ENCODE data around the gene RASL12. TPM values are rescaled to one million over a fixed set of nuclear protein-coding genes. Genes with fewer than 3 reads are reported as not detected.

The RASL12 gene
- total and polyA plus RNA-seq, 2 of the 4 experiments (the other 2 are of a cell fraction), result 0.18 to 0.22 TPM

DNA sequence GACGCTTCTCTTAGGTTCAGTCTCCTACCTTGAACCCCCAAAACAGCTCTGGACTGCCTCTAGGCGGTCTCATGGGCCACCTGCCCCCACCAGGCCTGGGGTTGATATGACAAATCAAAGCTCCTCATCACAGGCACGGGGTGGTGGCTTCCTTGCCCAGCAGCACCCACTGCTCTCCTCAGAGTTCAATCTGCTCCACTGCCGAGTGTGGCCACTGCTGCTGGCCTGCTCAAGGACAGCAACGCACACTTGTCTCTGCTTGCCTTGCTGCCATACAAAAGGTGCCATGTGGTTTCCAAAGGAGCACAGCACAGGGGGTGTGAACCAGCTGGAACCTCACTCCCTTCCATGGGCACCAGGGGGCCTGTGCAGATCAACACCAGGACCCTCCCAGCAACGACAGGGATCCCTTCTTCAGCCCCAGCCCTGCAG is 18.9 kb upstream of the RASL12 start:
- H3K4ac ChIP-seq (ENCODE audit: low read depth, low read length), result no peak overlapping the region; the same call in 1 of the 2 replicates
- no peak overlapping the region for H3K18ac ChIP-seq (ENCODE audit: low read depth, low read length)
- ATAC-seq (ENCODE audit: low read depth), result no peak
- peaks cover 35% of the 10 kb centered on the region for H3K27me3 ChIP-seq (ENCODE audit: control insufficient read depth, insufficient read depth, low read length)
- no peaks in the 10 kb centered on the region for H3K9me3 ChIP-seq (ENCODE audit: control insufficient read depth, insufficient read depth, low read length)
- intact Hi-C loops (cut with micrococcal nuclease), result no loop called here
- no peak overlapping the region for H4K5ac ChIP-seq (ENCODE audit: low read depth, low read length)
- H2BK15ac ChIP-seq (ENCODE audit: low read depth, low read length), result no peak overlapping the region
- H2BK120ac ChIP-seq (ENCODE audit: low read depth, low read length), result no peak overlapping the region
- no peaks in the 10 kb centered on the region for H3K9me1 ChIP-seq (ENCODE audit: insufficient read depth, low read length)
- no peak overlapping the region for H4K91ac ChIP-seq (ENCODE audit: insufficient read depth, low read depth, low read length)
- H3K79me1 ChIP-seq (ENCODE audit: low read depth in 1 of 2, low read length in 2 of 2), result no peaks in the 10 kb centered on the region
- 92% methylated on average over 2 of the region's 6 CpGs; no CpG with 5 or more reads in 1 of the 2 experiments for WGBS, 2 experiments (ENCODE audit: extremely low coverage in 2 of 2, insufficient read length in 1 of 2)
- H4K20me1 ChIP-seq (ENCODE audit: insufficient read depth, low read length), result no peaks in the 10 kb centered on the region; the same call in none of the 2 replicates
- H2AK9ac ChIP-seq (replicated peaks; ENCODE audit: low read depth, low read length, poor library complexity), result peak overlapping the region; percentile 31
- H2AK5ac ChIP-seq (ENCODE audit: low read depth, low read length), result peak overlapping the region; percentile 39; the same call in 1 of the 2 replicates
- no TSS peak for BruUV-seq (replicated peaks)
- H3K36me3 ChIP-seq (ENCODE audit: control insufficient read depth, insufficient read depth, low read length), result no peaks in the 10 kb centered on the region
- no peak for DNase-seq
- ChIA-PET POLR2A (ENCODE audit: unreplicated experiment) (interaction anchor here (0.6 kb wide), 1 partner anchor 34 kb away, joined by 6 read pairs; no protein-coding TSS in a partner anchor), CTCF (interaction anchor here (0.8 to 1.2 kb wide), 4 partner anchors 15 to 70 kb away, joined by 3 to 4 read pairs (median 3); no protein-coding TSS in a partner anchor)
- H3K23ac ChIP-seq (ENCODE audit: low read depth, low read length), result no peak overlapping the region
- in situ Hi-C loops (cut with MboI; ENCODE audit: low sequenced_read_pairs), result loop anchor here (5.0 to 10.0 kb wide), 2 partner anchors 34 to 52 kb away; no protein-coding TSS in a partner anchor
- H2BK5ac ChIP-seq (ENCODE audit: low read depth, low read length, poor library complexity, severe bottlenecking), result no peak overlapping the region
- no peak overlapping the region for H2BK20ac ChIP-seq (ENCODE audit: low read depth, low read length)
- no peak overlapping the region for H3K56ac ChIP-seq (ENCODE audit: extremely low read depth, insufficient read depth, low read length)
- no peak overlapping the region for H3K27ac ChIP-seq (ENCODE audit: insufficient read depth, low read length)
- H2AFZ ChIP-seq (replicated peaks; ENCODE audit: low read length, poor library complexity), result no peak overlapping the region
- no peak overlapping the region for H3K4me2 ChIP-seq (ENCODE audit: low read depth, low read length)
- TF ChIP-seq MXI1 (IDR thresholded peaks at IDR 0.05; ENCODE audit: borderline replicate concordance, low read depth, low read length), result no peak
- TF ChIP-seq, protein P1, sequence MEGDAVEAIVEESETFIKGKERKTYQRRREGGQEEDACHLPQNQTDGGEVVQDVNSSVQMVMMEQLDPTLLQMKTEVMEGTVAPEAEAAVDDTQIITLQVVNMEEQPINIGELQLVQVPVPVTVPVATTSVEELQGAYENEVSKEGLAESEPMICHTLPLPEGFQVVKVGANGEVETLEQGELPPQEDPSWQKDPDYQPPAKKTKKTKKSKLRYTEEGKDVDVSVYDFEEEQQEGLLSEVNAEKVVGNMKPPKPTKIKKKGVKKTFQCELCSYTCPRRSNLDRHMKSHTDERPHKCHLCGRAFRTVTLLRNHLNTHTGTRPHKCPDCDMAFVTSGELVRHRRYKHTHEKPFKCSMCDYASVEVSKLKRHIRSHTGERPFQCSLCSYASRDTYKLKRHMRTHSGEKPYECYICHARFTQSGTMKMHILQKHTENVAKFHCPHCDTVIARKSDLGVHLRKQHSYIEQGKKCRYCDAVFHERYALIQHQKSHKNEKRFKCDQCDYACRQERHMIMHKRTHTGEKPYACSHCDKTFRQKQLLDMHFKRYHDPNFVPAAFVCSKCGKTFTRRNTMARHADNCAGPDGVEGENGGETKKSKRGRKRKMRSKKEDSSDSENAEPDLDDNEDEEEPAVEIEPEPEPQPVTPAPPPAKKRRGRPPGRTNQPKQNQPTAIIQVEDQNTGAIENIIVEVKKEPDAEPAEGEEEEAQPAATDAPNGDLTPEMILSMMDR (conservative IDR thresholded peaks at IDR 0.05; ENCODE audit: low read depth, low read length), result 0 out of 2 replicates have a peak, but pooled peaks have one; percentile 12
- no peak overlapping the region for H3K4me3 ChIP-seq (ENCODE audit: insufficient read depth, low read depth, low read length)
- H4K8ac ChIP-seq (ENCODE audit: low read depth in 2 of 2, low read length in 2 of 2), result no peak overlapping the region; a peak in 1 of 4 replicates
- no peak overlapping the region for H3K9ac ChIP-seq (ENCODE audit: low read depth, low read length)
- dilution Hi-C loops (cut with HindIII; ENCODE audit: low sequenced_read_pairs, unreplicated experiment), result no loop called here
- peaks cover 36% of the 10 kb centered on the region for H3K4me1 ChIP-seq (ENCODE audit: control insufficient read depth, insufficient read depth, low read length)
- no peak overlapping the region for H3K14ac ChIP-seq (replicated peaks; ENCODE audit: low read depth, low read length)

Measured in IMR-90 (cell line).